Stimulated activated CD8-positive, alpha-beta memory T cell treated with anti-CD3 and anti-CD28 coated beads, Interleukin-7, amount 100 ng/mL, for 1 hour (primary cell): ENCODE measurements around the gene RNH1.

Source experiments
- DNase-seq, 2 donors: peaks; one replicate each; pipeline ENCODE4 v3.0.0-alpha.2; 2020; ENCODE audit warnings: low read depth in 2 of 2

Gene RNH1

DNA sequence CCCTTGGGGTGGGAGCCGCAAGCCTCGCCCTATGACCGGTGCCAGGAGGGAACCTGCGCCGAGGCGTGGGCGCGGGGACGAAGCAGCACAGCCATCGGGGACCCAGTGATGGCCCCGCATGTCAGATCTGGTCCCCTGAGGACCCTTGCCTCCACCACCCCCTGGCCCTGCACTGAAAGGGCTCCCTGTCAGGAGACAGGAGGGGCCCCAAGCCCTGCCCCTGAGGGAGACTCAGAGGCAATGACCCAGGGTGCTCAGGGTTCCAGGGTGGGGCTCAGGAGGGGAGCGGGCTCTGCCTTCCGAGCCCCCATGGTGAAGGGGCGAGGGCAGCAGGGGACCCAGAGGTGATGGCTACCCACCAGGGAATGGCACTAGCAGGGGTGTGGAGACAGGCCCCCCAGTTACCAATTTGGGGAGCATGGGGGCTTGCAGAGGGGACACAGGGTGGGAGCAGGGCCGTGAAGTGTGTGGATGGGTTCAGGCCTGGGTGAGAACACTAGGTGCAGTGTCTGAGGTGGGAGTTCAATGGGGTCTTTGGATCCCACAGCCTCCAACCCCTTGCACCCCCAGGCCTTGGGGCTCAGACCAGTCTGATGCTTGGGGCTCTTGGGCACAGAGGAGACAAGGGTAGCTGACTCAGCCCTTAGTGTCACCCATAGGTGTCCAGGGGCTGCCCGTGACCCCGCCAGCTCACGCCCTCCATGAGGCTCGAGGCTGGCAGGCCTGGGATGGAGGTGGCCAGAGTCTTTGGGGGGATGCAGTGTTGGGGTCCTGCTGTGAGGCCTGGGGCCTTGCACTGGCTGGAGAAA is 30.8 kb upstream of the RNH1 start:
- no peak for DNase-seq

DNA sequence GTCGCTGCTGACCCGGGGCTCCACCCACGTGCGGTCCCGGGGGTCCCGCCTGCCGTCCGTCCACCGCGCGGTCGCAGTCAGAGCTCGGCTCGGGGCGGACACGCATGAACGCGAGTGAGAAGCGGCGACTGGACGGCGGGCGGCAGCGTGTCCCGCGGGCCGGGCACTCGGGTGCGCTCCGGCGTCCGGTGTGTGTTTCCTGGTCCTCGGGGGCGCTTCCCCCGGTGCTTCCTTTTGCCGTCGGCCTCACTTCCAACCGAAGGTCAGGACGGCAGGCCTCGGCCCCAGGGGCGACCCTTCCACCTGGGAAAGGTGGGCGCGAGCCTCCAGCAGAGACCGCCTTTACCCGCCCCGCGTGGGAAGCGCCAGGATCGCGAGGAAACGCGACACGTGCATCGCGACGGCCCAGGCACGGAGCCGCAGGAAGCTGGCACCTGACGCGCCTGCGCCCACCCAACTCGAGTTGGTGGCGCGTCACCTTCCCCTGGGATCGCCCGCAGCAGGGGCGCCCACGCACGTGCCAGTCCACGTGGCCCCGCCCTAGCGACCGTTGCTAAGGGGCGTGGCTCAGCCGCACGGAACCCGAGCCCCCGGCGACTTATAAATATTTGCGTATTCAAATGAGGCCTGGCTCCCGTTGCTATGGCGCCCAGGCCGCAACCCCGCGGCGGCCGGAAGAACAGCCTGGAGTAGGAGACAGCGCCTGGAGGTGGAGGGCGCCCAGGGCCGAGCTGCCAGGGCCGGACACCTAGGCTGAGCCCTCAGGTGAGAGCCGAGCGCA is 30.0 kb upstream of the RNH1 start, which contains the start of gene LRRC56:
Gene LRRC56 (plus strand): TSS at position 687 of the 781 bp plus-strand sequence. CDS start 3,158 bp downstream, outside the sequence.
- DNase-seq: peak; percentile 78 to 85

DNA sequence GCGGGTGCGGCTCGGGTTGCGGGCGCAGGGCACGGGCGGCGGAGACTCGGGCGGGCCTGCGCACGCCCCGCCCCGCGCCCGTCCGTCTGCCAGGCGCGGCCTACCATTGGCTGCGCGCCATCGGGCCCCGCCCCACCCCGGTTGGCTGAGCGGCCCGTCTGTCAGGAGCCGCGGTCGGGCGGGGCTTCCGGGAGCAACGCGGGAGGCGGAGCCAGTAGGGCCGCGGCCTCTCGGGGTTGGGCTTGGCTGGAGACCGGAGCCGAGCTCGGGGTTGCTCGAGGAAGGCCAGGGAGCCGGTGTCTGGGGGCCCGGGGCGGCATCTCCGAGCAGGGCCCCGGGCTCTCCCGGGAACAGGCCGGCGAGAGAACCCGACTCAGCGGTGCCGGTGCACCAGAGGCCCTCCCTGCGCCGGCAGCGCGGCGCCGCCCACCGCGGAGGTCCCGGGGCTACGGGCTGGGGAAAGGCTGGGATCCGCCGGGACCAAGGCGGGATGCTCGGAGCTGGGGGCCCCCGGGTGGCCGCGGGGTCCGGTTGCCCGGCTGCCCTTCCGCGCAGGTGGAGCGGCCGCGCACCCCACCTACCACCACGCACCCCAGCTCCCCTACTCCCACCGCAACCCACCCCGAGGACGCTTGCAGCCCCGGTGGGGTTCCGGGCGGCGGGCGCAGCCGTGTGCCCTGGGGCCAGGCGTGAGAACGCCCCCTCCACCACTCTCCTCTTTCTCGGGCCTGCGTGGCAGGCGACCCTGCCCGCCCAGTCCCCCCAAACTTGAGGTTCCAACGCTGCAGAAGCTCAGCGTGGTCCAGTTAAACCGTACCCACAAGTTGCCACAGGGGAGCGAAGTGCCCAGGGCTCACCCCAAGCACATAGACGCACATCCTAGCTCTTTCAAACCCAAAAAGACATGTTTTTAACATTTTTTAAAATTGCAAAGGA is 28.7 kb upstream of the RNH1 start, which contains the start of gene HRAS:
Gene HRAS (minus strand): TSS at position 58 of the 936 bp plus-strand sequence.
- DNase-seq: peak; percentile 88 to 93

DNA sequence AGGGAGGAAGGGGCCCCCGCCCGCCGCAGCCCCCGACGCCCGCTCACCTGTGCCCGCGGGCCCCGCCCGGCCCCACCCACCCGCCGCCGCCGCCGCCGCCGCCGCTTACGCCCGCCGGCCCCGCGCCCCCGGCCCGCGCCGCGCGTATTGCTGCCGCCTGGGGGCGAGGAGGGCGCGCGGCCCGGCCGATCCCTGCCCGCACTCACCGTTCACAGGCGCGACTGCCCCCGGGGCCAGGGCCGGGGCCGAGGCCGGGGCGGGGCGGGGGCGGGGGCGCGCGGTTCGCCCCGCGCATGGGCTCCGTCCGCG is 28.1 kb upstream of the RNH1 start:
- no peak for DNase-seq

DNA sequence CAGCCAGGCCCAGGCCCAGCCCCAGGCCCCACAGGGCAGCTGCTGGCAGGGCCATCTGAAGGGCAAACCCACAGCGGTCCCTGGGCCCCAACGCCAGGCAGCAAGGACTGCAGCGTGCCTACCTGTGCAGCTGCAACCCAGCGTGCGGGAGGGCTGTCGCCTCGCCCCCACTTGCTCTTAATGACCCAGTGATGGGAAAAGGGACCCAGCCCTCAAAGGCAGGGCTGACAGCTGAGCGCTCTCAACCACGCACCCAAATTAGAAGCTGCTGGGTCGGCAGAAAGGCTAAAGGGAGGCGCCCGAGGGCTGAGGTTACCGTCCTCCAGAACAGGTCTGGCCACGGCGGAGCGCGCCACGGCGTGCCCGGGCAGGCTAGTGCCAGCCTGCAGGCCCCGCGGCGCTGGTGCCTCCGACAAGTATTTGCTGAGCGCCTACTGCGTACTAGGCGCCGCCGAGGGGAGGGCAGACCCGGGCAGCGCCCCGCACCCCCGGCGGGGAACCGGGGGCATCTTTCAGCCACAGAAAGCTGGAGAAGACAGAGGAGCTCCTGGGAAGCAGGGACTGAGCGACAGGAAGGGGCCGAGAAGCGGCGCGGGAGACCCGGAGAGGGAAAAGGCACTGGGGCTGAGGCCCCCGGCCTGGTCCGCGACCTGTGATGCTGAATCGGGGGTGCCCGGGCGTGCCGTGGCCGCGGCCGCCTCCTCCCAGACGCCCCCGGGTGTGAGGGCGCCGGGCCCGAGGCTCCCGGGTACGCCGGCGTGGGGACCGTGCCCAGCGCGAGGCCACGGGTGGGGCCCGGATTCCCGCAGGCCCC is 27.6 kb upstream of the RNH1 start:
- DNase-seq: no peak

DNA sequence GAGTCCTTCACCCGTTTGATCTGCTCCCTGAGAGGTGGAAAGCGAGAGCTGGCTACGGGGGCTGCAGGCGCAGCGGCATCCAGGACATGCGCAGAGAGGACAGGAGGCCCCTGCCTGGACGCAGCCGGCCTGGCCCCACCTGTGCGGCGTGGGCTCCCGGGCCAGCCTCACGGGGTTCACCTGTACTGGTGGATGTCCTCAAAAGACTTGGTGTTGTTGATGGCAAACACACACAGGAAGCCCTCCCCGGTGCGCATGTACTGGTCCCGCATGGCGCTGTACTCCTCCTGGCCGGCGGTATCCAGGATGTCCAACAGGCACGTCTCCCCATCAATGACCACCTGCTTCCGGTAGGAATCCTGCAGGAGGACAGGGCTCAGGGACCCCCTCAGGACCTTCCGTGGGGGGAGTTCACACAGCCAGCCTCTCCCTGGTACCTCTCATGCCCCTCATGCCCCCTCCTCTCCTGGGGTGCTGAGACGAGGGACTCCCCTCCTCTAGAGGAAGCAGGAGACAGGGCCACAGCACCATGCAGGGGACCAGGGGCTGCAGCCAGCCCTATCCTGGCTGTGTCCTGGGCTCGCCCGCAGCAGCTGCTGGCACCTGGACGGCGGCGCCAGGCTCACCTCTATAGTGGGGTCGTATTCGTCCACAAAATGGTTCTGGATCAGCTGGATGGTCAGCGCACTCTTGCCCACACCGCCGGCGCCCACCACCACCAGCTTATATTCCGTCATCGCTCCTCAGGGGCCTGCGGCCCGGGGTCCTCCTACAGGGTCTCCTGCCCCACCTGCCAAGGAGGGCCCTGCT is 26.7 kb upstream of the RNH1 start:
- DNase-seq: no peak

DNA sequence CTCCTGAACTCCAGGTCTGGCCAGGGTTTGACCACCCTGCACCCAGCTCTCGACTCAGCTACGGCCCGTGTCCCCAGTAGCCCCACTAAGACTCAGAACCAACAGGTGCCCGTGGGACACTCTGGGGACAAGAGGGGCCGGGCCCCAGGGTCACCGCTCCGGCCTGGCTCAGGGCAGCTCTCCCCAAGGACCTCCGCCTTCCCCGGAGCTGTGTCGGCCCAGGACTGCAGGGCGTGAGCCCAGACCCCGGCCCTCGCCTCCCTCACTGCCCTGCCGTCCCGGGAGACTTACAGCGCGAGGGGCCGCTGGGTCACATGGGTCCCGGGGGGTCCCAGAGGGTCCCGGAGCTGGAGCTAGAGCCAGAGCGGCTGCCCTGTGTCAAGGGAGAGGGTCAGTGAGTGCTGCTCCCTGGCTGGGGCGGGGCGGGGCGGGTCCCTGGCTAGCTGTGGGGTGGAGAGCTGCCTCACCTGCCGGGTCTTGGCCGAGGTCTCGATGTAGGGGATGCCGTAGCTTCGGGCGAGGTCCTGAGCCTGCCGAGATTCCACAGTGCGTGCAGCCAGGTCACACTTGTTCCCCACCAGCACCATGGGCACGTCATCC is 26.0 kb upstream of the RNH1 start:
- no peak for DNase-seq

DNA sequence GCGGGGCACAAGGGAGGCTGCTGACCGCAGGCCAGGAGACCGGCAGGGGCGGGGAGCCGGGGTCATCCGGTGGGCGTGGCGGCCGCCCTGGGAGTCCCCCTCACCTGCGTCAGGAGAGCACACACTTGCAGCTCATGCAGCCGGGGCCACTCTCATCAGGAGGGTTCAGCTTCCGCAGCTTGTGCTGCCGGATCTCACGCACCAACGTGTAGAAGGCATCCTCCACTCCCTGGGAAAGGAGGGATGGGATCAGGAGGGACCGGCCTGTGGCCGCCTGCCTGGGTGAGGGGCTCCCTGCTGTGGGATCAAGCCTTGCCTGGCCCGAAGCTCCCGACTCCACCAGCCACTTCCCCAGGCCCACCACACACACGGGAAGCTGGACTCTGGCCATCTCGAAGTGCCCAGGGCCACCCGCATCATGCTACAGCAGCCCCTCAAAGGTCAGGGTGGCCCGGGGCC is 25.5 kb upstream of the RNH1 start:
- no peak for DNase-seq

DNA sequence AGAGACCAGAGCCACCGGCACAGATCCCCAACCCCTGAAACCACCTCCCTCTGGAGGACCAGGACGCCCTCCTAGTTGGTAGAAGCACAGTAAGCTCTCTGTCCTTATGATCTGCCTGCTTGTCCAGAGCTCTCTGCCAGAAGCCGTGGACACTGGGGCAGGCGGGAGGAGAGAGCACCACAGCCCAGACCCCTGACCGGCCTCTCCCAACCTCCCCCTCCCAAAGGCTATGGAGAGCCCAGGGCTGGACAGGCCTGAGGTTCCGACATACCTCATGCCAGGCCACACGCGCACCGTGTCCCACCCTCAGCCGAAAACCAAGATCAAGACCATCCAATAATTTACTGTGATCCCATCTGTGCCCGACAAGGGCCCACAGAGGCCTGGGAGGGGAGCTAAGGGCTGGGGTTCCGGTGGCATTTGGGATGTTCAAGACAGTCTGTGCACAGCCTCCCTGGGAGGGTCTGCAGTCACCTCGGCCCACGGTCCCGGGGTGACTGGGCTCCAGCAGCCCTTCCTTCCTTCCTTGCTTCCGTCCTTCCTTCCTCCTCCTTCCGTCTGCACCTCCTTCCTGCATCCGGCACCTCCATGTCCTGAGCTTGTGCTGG is 25.0 kb upstream of the RNH1 start:
- no peak for DNase-seq

DNA sequence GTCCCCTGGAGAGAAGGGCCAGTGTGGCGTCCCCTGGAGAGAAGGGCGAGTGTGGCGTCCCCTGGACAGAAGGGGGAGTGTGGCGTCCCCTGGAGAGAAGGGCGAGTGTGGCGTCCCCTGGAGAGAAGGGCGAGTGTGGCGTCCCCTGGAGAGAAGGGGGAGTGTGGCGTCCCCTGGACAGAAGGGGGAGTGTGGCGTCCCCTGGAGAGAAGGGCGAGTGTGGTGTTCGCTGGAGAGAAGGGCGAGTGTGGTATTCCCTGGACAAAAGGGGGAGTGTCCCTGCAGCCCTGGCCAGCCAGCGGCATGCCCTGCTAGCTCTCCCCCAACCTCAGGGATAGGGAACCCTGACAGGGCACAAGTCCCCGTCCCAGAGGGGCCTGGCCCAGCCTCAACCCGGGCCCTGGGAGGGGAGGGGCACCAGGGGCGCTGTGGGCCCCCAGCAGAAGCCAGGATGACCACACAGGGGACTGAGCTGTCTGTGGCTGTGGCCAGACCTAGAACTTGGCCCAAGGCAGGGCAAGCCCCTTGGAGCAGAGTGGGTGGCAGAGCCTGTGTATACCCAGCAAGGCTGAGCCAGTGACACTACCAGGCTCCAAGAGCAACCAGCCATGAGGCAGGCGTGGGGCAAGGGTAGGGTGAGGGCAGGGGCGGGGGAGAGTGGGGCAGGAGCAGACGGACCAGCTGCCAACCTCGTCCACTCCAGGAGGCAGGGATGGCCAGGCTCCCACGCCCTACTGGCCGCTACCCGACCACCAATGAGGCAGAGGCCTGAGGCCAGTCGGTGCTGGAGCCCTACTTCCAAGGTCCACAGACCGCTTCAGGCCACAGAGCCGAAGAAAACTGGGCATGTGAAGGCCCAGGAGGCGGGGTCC is 24.2 kb upstream of the RNH1 start:
- DNase-seq: no peak

DNA sequence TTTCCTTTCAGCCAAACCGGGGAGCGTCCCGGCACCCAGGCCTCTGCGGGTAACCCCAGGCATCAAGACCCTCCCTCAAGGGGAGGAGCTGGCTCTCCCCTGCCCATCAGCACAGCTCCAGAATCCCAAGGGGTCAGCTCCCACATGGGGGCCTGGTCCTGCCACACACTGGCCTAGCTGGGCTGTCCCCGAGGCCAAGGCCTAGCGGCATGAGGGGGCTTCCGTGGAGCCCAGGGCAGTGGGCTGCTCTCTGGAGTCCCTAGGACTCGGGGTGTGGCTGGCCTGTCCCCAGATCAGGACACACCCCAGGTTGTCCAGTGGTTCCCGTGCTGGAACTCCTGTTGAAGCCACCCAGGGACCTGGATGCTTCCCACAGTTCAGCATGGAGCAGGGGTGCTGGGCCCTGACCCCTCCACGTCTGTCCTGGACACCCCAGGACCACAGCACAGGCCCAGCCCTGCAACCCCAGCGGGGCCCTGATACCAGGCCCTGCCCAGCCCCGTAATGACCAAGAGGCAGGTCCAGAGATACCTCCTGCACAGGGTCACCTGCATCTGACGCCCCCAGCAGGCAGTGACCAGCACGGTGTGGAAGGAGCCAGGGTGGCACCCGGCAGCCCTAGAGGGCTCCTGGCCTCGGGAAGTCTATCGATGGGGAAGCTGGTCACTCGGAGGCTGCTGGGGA is 22.8 kb upstream of the RNH1 start:
- DNase-seq: no peak

DNA sequence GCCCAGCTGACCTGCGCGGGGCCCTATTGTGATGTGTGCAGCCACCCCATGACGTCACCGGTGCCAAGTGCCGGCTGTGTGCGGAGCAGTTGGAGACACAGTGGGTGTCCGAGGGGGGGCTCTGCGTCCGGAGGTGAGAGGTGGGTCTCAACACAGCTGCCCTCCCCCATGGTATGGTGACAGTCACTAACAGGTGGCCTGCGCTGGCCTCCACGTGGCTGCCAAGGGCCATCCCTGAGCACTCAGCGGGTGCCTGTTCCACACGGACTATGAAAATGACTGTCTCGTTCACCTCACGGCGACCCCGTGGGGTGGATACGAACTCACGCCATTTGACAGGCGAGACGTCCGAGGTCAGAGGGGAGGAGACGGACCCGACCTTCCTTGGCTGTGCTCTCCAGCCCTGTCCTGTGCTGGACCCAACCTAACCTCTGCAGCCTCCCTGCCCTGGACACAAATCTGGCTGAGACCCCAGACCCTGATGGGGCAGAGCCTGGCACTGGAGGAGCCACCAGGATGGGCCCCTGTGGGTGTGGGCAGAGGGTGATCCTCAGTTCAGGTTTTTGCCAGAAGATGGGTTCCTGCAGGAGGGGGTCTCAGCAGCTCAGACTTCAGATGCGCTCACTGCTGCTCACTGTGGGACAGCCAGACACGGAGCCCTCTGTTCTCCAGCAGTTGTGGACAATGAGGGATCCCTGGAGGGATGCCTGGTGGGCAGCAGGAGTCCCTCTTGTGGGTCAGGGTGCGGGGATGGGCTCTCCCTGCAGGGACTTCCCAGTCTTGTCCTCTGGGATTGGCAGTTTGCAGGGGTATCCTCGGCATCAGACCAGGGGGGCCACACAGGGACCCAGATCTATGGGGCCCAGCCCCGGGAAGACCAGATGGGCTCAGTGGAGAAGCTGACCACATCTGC is 22.0 kb upstream of the RNH1 start:
- DNase-seq: no peak

DNA sequence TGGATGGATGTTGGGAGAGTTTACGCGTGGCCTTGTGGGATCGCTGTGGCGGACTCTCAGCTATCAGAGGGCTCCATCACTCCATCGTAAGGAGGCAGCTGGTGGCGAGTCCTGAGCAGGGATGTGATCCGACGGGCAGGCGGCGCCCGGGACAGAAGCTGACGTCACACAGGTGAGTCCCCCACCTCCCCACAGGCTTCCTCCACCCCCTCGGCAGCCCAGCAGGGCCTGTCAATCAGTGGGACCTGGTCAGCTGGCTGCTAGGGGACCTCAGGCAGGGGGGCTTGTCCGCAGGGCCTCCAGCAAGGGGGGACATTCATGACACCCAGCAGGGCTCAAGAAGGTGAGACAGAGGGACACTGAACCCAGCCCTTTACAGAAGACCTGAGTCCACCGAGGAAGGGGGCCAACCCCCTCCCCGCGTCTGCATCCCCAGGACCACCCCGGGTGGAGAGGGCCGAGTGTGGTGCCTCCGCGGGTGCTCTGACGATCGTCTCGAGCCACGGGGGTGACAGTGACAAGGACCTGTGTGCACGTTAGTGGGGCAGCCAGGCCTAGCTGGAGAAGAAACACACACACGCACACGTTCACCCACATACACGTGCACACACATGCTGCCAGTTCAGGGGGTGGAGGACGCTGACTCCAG is 21.2 kb upstream of the RNH1 start:
- DNase-seq: no peak

DNA sequence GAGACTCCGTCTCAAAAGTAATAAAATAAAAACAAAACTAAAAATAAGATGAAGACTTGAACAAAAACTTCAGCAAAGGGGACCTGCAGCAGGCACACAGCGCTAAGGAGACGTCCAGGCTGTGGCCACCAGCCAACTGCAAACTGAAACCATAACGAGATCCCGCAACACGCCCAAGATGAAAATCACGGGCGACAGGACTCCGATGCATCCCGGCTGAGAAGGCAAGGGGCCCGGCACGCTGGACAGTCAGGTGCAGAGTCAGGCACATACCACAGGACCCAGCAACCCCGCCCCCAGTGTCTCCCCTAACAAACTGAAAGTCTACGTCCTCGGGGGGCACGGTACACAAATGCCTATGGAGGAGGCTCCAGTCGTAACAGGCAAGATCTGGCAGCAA is 19.1 kb upstream of the RNH1 start:
- no peak for DNase-seq

DNA sequence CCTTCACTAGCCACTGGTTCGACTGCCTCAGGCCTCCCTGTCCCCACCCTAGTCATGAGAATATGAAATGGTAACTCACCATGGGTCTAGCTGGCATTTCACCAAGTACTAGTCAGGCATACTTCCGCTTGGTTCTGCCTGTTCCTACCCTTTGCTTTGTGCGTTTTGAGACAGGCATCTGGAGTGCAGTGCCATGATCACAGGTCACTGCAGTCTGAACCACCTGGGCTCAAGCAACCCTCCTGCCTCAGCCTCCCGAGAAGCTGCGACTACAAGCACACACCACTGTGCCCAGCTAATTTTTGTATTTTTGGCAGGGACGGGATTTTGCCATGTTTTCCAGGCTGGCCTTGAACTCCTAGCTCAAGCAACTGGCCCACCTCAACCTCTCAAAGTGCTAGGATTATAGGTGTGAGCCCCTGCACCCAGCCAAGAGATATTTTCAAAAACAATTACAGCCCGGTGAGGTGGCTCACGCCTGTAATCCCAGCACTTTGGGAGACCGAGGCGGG is 14.2 kb upstream of the RNH1 start:
- DNase-seq: no peak
